Neuronal stem cell (in vitro differentiated cells): ENCODE measurements around the gene MYCN.

Source experiments
- DNase-seq: peaks from one replicate; pipeline ENCODE4 v3.0.0-alpha.2; 2013; ENCODE audit warnings: low spot score
- H2AFZ ChIP-seq: one replicate; pipeline ENCODE4 v1.6.1; 2013; ENCODE audit warnings: mild to moderate bottlenecking, low read length, inconsistent platforms
- H2AK5ac ChIP-seq: 2 replicates; pipeline ENCODE4 v1.6.1; 2013; ENCODE audit warnings: low read depth, mild to moderate bottlenecking, inconsistent platforms, low read length, moderate library complexity, mixed read lengths
- H2BK120ac ChIP-seq: 2 replicates; pipeline ENCODE4 v1.6.1; 2013; ENCODE audit warnings: low read depth, mild to moderate bottlenecking, inconsistent platforms, low read length, moderate library complexity, mixed read lengths
- H2BK12ac ChIP-seq: one replicate; pipeline ENCODE4 v1.6.1; 2013; ENCODE audit warnings: low read length, inconsistent platforms
- H2BK15ac ChIP-seq: 2 replicates; pipeline ENCODE4 v1.6.1; 2013; ENCODE audit warnings: mild to moderate bottlenecking, low read length, inconsistent platforms, mixed read lengths
- H2BK5ac ChIP-seq: one replicate; pipeline ENCODE4 v1.6.1; 2013; ENCODE audit warnings: inconsistent platforms, mild to moderate bottlenecking, low read length, moderate library complexity
- H3K14ac ChIP-seq: one replicate; pipeline ENCODE4 v1.6.1; 2013; ENCODE audit warnings: low read length, inconsistent platforms
- H3K18ac ChIP-seq: 2 replicates; pipeline ENCODE4 v1.6.1; 2013; ENCODE audit warnings: low read length, inconsistent platforms
- H3K23ac ChIP-seq: 2 replicates; pipeline ENCODE4 v1.6.1; 2013; ENCODE audit warnings: low read depth, mild to moderate bottlenecking, mixed read lengths, low read length, inconsistent platforms; ENCODE audit not compliant: poor library complexity
- H3K27ac ChIP-seq: replicated peaks from 3 replicates; pipeline ENCODE4 v1.5.1; 2013; ENCODE audit warnings: low read length, inconsistent platforms
- H3K27me3 ChIP-seq, 3 experiments: 2 replicates each; pipeline ENCODE4 v1.6.1; 2013; ENCODE audit warnings: low read length in 3 of 3, mild to moderate bottlenecking in 2 of 3, inconsistent platforms in 1 of 3, low read depth in 1 of 3, mixed read lengths in 1 of 3, moderate library complexity in 1 of 3; ENCODE audit not compliant: control insufficient read depth in 3 of 3, insufficient read depth in 3 of 3
- H3K36me3 ChIP-seq, 2 donors: replicated peaks in 1 of 2; 2 replicates each; pipeline ENCODE4 v1.6.1; 2013; ENCODE audit warnings: low read length in 2 of 2; ENCODE audit not compliant: control insufficient read depth in 2 of 2, insufficient read depth in 2 of 2
- H3K4ac ChIP-seq: 2 replicates; pipeline ENCODE4 v1.6.1; 2013; ENCODE audit warnings: inconsistent platforms, mild to moderate bottlenecking, low read length, moderate library complexity
- H3K4me1 ChIP-seq, 2 donors: 1 replicate in 1 of 2; 2 replicates in 1 of 2; pipeline ENCODE4 v1.6.1; 2013; ENCODE audit warnings: low read length in 2 of 2, low read depth in 1 of 2; ENCODE audit not compliant: control insufficient read depth in 2 of 2, insufficient read depth in 1 of 2
- H3K4me2 ChIP-seq: one replicate; pipeline ENCODE4 v1.6.1; 2013; ENCODE audit warnings: mild to moderate bottlenecking, low read length, inconsistent platforms; ENCODE audit not compliant: insufficient read depth, poor library complexity, severe bottlenecking
- H3K4me3 ChIP-seq, 2 donors: 2 replicates each; pipeline ENCODE4 v1.5.1; 2013; ENCODE audit warnings: low read length in 2 of 2, mild to moderate bottlenecking in 2 of 2, inconsistent platforms in 1 of 2, moderate library complexity in 1 of 2
- H3K79me1 ChIP-seq: one replicate; pipeline ENCODE4 v1.6.1; 2013; ENCODE audit warnings: low read depth, mild to moderate bottlenecking, inconsistent platforms, low read length, moderate library complexity
- H3K9ac ChIP-seq: one replicate; pipeline ENCODE4 v1.6.1; 2013; ENCODE audit warnings: mild to moderate bottlenecking, low read depth, low read length, inconsistent platforms; ENCODE audit not compliant: poor library complexity
- H3K9me3 ChIP-seq, 2 donors: replicated peaks in 1 of 2; 2 replicates each; pipeline versions ENCODE3 to v1.6.1; 2013; ENCODE audit warnings: low read length in 2 of 2, mild to moderate bottlenecking in 2 of 2, inconsistent platforms in 1 of 2, low read depth in 1 of 2, mixed read lengths in 1 of 2, moderate library complexity in 1 of 2; ENCODE audit not compliant: control insufficient read depth in 2 of 2, insufficient read depth in 1 of 2
- H4K8ac ChIP-seq: one replicate; pipeline ENCODE4 v1.6.1; 2013; ENCODE audit warnings: low read depth, mild to moderate bottlenecking, inconsistent platforms, low read length, moderate library complexity
- H4K91ac ChIP-seq: one replicate; pipeline ENCODE4 v1.6.1; 2013; ENCODE audit warnings: low read length, low read depth, mild to moderate bottlenecking, inconsistent platforms; ENCODE audit not compliant: poor library complexity
- WGBS, 2 donors: extraction: QIAGEN DNeasy Blood & Tissue Kit; methylation state at CpG; one replicate each; pipeline ENCODE4 v1.1.7; 2013; ENCODE audit warnings: missing lambda C conversion rate in 2 of 2, mixed read lengths in 1 of 2; ENCODE audit not compliant: insufficient read length in 2 of 2, insufficient replicate concordance in 1 of 2; ENCODE audit errors: extremely low coverage in 2 of 2; 5-methylcytosine and 5-hydroxymethylcytosine counted together

MYCN gene

DNA sequence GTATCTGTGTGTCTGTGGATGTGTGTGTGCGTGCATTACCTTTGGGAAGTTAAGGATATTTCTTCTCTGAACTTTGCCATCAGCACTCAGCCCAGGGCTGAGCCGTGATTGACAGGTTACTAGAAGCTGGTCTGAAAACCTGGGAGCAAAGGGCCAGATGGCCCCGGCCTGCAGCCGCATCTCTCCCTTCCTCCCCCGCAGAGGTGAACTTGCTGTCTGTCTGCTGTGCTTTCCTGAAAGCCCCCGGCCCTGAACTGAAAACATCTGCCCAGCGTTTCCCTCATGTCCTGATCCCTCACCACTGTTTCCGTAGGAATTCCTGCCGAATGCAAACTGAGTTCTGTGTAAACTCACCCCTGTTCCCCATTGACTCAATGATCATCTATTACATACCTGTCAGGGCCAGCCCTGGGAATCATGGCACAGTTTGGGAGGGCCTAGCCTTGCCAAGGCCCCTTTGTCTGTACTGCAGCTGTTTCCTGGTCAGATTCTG is 45.8 kb downstream of the MYCN start:
- H2BK15ac ChIP-seq = no peak overlapping the region
- peak overlapping the region; percentile 79 for H2BK12ac ChIP-seq
- no peak overlapping the region for H3K4me2 ChIP-seq
- H3K27me3 ChIP-seq = no peaks in the 10 kb centered on the region
- no peak overlapping the region for H3K14ac ChIP-seq
- no peak for DNase-seq
- peak overlapping the region; percentile 7 for H2AFZ ChIP-seq
- H3K23ac ChIP-seq = no peak overlapping the region
- H4K8ac ChIP-seq = no peak overlapping the region
- no peaks in the 10 kb centered on the region for H3K79me1 ChIP-seq
- peaks cover 21 to 41% of the 10 kb centered on the region in 2 donors for H3K4me1 ChIP-seq
- no peak overlapping the region for H3K4ac ChIP-seq
- no peak overlapping the region for H3K18ac ChIP-seq
- H3K9ac ChIP-seq = no peak overlapping the region
- H3K4me3 ChIP-seq = peak overlapping the region in 1 of 2 donors; percentile 32
- H3K36me3 ChIP-seq = peaks cover 0 to 1% of the 10 kb centered on the region in 2 donors
- no peak overlapping the region for H4K91ac ChIP-seq
- H3K9me3 ChIP-seq = peaks cover 0 to 3% of the 10 kb centered on the region in 2 donors
- H2AK5ac ChIP-seq = no peak overlapping the region
- no CpG with 5 or more reads among the region's 9 CpGs for WGBS, 2 donors
- no peak overlapping the region for H3K27ac ChIP-seq
- no peak overlapping the region for H2BK120ac ChIP-seq
- H2BK5ac ChIP-seq = no peak overlapping the region

DNA sequence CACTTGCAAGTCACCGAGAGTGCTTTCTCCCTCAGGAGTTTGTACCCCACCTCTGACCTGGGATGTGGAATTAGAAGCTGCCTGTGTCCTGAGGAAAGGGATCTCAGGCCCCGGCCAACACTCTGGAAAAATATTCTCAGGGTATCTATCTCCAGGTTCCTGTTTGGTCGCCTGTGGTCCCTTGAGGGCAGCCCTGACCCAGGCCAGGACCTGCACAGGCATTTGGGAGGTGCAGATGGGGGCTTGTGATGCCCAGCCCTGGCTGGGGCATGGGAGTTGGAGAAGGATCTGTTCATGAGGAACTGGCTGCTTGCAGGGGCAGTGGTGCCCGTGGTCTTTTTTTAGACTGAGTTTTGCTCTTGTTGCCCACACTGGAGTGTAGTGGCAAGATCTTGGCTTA is 46.3 kb downstream of the MYCN start:
- no peak overlapping the region for H4K91ac ChIP-seq
- H3K27me3 ChIP-seq = no peaks in the 10 kb centered on the region
- H3K4me2 ChIP-seq = no peak overlapping the region
- peak overlapping the region; percentile 55 for H3K18ac ChIP-seq
- no peak overlapping the region for H4K8ac ChIP-seq
- H3K9ac ChIP-seq = no peak overlapping the region
- no peaks in the 10 kb centered on the region for H3K79me1 ChIP-seq
- no peak overlapping the region for H2BK15ac ChIP-seq
- no peak overlapping the region for H3K27ac ChIP-seq
- no peak overlapping the region for H2BK12ac ChIP-seq
- peaks cover 0 to 3% of the 10 kb centered on the region in 2 donors for H3K9me3 ChIP-seq
- no CpG with 5 or more reads among the region's 4 CpGs for WGBS, 2 donors
- no peak overlapping the region for H3K14ac ChIP-seq
- no peak overlapping the region for H2AFZ ChIP-seq
- H3K36me3 ChIP-seq = peaks cover 0 to 1% of the 10 kb centered on the region in 2 donors
- no peak overlapping the region for H3K4ac ChIP-seq
- no peak overlapping the region for H2BK5ac ChIP-seq
- H3K4me3 ChIP-seq = no peak overlapping the region
- peaks cover 21 to 41% of the 10 kb centered on the region in 2 donors for H3K4me1 ChIP-seq
- no peak overlapping the region for H2BK120ac ChIP-seq
- peak overlapping the region; percentile 16 for H2AK5ac ChIP-seq
- no peak for DNase-seq
- H3K23ac ChIP-seq = no peak overlapping the region

DNA sequence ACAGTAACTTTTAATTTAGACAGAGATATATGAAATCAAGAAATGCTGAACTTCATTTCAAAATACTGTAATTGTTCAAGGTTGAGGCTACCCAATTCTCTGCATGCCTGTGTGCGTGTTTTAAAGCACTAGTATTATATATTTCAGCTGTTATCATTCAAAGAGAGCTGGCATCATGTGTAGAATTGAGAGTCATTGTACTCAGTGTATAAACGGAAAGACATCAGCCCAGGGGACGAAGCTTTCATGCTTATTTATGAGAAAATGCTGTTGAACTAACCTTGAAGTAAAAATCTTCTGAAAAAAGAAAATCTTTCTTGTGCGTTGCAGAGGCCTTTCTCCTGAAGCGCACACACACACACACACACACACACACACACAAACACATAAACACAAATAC is 48.4 kb downstream of the MYCN start:
- WGBS, 2 donors = no CpG with 5 or more reads among the region's 5 CpGs
- no peak overlapping the region for H3K27ac ChIP-seq

DNA sequence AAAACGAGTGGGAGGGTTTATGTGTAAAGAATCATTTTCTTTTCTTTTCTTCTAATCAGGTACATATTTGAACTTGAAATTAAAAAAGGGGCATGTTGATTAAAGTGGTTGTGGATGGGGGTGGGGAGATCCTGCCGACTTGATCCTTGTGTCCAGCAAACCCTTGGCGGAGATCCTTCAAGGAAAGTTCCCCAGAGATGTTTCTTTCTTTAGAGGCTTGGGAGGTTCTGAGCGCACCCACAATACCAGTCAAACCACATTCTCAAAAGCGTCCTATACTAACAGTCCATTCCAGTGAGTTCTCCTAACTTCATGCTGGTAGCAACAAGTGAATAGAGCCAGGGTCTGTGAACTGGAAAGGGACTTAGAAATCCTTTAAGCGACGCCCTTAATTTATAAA is 49.2 kb downstream of the MYCN start:
- H4K91ac ChIP-seq = no peak overlapping the region
- no peak overlapping the region for H3K18ac ChIP-seq
- no peak overlapping the region for H3K27ac ChIP-seq
- H3K23ac ChIP-seq = no peak overlapping the region
- DNase-seq = no peak
- H3K14ac ChIP-seq = no peak overlapping the region
- H3K4me1 ChIP-seq = peaks cover 12 to 23% of the 10 kb centered on the region in 2 donors
- H3K4ac ChIP-seq = no peak overlapping the region
- H2BK15ac ChIP-seq = peak overlapping the region; percentile 82
- no peak overlapping the region for H3K9ac ChIP-seq
- H3K4me2 ChIP-seq = no peak overlapping the region
- no peak overlapping the region for H3K4me3 ChIP-seq
- H4K8ac ChIP-seq = no peak overlapping the region
- no peaks in the 10 kb centered on the region for H3K79me1 ChIP-seq
- H2BK12ac ChIP-seq = no peak overlapping the region
- no peak overlapping the region for H2AK5ac ChIP-seq
- H3K9me3 ChIP-seq = peaks cover 0 to 3% of the 10 kb centered on the region in 2 donors
- H2BK5ac ChIP-seq = no peak overlapping the region
- no peak overlapping the region for H2BK120ac ChIP-seq
- peaks cover 0 to 1% of the 10 kb centered on the region in 2 donors for H3K36me3 ChIP-seq
- no CpG with 5 or more reads among the region's 7 CpGs for WGBS, 2 donors
- no peaks in the 10 kb centered on the region for H3K27me3 ChIP-seq
- H2AFZ ChIP-seq = no peak overlapping the region

More for the DNA sequence above, 48.4 kb downstream of the MYCN start:
- H3K9ac ChIP-seq = no peak overlapping the region
- H4K8ac ChIP-seq = no peak overlapping the region
- no peak overlapping the region for H2BK120ac ChIP-seq
- peaks cover 17 to 31% of the 10 kb centered on the region in 2 donors for H3K4me1 ChIP-seq
- H3K27me3 ChIP-seq = no peaks in the 10 kb centered on the region
- no peak overlapping the region for H3K18ac ChIP-seq
- H3K4me3 ChIP-seq = no peak overlapping the region
- no peak overlapping the region for H3K23ac ChIP-seq
- no peak overlapping the region for H4K91ac ChIP-seq
- no peaks in the 10 kb centered on the region for H3K79me1 ChIP-seq
- no peak overlapping the region for H3K4me2 ChIP-seq
- H3K9me3 ChIP-seq = peaks cover 0 to 3% of the 10 kb centered on the region in 2 donors
- no peak for DNase-seq
- H3K4ac ChIP-seq = no peak overlapping the region
- H2BK15ac ChIP-seq = no peak overlapping the region
- H2AFZ ChIP-seq = no peak overlapping the region
- no peak overlapping the region for H2BK5ac ChIP-seq
- H3K36me3 ChIP-seq = peaks cover 0 to 1% of the 10 kb centered on the region in 2 donors
- no peak overlapping the region for H3K14ac ChIP-seq
- H2AK5ac ChIP-seq = no peak overlapping the region
- H2BK12ac ChIP-seq = no peak overlapping the region
